CD4-positive, alpha-beta T cell treated with Interleukin-17A for 1 hour (primary cell): ENCODE measurements around the gene FLT1.

Experiments used
- DNase-seq: peaks from one replicate; pipeline ENCODE4 v3.0.0-alpha.2; 2020

FLT1 gene

GRCh38 chr13:28485996-28486543, 8.9 kb downstream of the FLT1 start:
- DNase-seq = no peak

- no peak for DNase-seq
These were observed 9.4 kb downstream of the FLT1 start for GRCh38 chr13:28485551-28485950.

GRCh38 chr13:28485097-28485496, 9.8 kb downstream of the FLT1 start:
- no peak for DNase-seq

GRCh38 chr13:28483313-28483931, 11.5 kb downstream of the FLT1 start:
- DNase-seq = no peak

- DNase-seq = no peak
These were observed 15.9 kb downstream of the FLT1 start for GRCh38 chr13:28479005-28479404.

GRCh38 chr13:28478127-28478526, 16.8 kb downstream of the FLT1 start:
- no peak for DNase-seq

- DNase-seq = no peak
These were observed 17.3 kb downstream of the FLT1 start for GRCh38 chr13:28477709-28477973.

GRCh38 chr13:28476919-28477708, 17.8 kb downstream of the FLT1 start:
- DNase-seq = no peak

GRCh38 chr13:28475916-28476725, 18.8 kb downstream of the FLT1 start:
- no peak for DNase-seq

- no peak for DNase-seq
These were observed 20.3 kb downstream of the FLT1 start for GRCh38 chr13:28474491-28475134.

GRCh38 chr13:28473044-28473443, 21.9 kb downstream of the FLT1 start:
- DNase-seq = no peak

GRCh38 chr13:28471421-28471820, 23.5 kb downstream of the FLT1 start:
- DNase-seq = no peak

GRCh38 chr13:28470296-28470695, 24.6 kb downstream of the FLT1 start:
- DNase-seq = no peak

GRCh38 chr13:28469316-28469715, 25.6 kb downstream of the FLT1 start:
- no peak for DNase-seq

GRCh38 chr13:28468023-28468915, 26.7 kb downstream of the FLT1 start:
- peak; percentile 37 for DNase-seq

GRCh38 chr13:28467034-28467433, 27.9 kb downstream of the FLT1 start:
- DNase-seq = no peak

- DNase-seq = no peak
These were observed 28.8 kb downstream of the FLT1 start for GRCh38 chr13:28466151-28466550.

GRCh38 chr13:28464861-28465460, 30.0 kb downstream of the FLT1 start:
- no peak for DNase-seq

GRCh38 chr13:28463481-28463880, 31.4 kb downstream of the FLT1 start:
- DNase-seq = no peak

GRCh38 chr13:28459911-28460310, 35.0 kb downstream of the FLT1 start:
- no peak for DNase-seq

GRCh38 chr13:28458608-28459007, 36.3 kb downstream of the FLT1 start:
- DNase-seq = no peak

- DNase-seq = no peak
These were observed 36.9 kb downstream of the FLT1 start for GRCh38 chr13:28458051-28458450.
